PFSK-1 (cell line): ENCODE data around the gene ENAM.

Experiments
- FOXP2 ChIP-seq: optimal IDR thresholded peaks from 2 replicates; pipeline ENCODE3; 2011; ENCODE audit warnings: borderline replicate concordance, control low read depth, inconsistent platforms; ENCODE audit not compliant: insufficient read depth; ENCODE audit errors: extremely low read length, extremely low read depth
- POLR2AphosphoS5 ChIP-seq: IDR thresholded peaks from 2 replicates; pipeline ENCODE4 v1.6.1; 2012; ENCODE audit warnings: low read depth, mild to moderate bottlenecking, control low read depth, low read length, moderate library complexity
- SIN3A ChIP-seq: IDR thresholded peaks from 2 replicates; pipeline ENCODE4 v1.6.1; 2012; ENCODE audit warnings: mild to moderate bottlenecking, low read length, moderate library complexity, borderline replicate concordance; ENCODE audit not compliant: insufficient read depth
- TAF1 ChIP-seq: IDR thresholded peaks from 2 replicates; pipeline ENCODE4 v1.6.1; 2012; ENCODE audit warnings: low read length, control low read depth, borderline replicate concordance; ENCODE audit not compliant: insufficient read depth
- TF ChIP-seq, protein P1 (sequence below), 2 experiments: IDR thresholded peaks; 2 replicates each; pipeline versions ENCODE4 v1.6.1 to v1.8.0; 2011 to 2012; ENCODE audit warnings: low read depth in 2 of 2, low read length in 2 of 2, control low read depth in 1 of 2, inconsistent platforms in 1 of 2, mild to moderate bottlenecking in 1 of 2, moderate library complexity in 1 of 2; ENCODE audit not compliant: insufficient read depth in 1 of 2

ENAM gene

GRCh38 chr4:70600977-70601376, 27.6 kb upstream of the ENAM start:
- TF ChIP-seq, protein P1, sequence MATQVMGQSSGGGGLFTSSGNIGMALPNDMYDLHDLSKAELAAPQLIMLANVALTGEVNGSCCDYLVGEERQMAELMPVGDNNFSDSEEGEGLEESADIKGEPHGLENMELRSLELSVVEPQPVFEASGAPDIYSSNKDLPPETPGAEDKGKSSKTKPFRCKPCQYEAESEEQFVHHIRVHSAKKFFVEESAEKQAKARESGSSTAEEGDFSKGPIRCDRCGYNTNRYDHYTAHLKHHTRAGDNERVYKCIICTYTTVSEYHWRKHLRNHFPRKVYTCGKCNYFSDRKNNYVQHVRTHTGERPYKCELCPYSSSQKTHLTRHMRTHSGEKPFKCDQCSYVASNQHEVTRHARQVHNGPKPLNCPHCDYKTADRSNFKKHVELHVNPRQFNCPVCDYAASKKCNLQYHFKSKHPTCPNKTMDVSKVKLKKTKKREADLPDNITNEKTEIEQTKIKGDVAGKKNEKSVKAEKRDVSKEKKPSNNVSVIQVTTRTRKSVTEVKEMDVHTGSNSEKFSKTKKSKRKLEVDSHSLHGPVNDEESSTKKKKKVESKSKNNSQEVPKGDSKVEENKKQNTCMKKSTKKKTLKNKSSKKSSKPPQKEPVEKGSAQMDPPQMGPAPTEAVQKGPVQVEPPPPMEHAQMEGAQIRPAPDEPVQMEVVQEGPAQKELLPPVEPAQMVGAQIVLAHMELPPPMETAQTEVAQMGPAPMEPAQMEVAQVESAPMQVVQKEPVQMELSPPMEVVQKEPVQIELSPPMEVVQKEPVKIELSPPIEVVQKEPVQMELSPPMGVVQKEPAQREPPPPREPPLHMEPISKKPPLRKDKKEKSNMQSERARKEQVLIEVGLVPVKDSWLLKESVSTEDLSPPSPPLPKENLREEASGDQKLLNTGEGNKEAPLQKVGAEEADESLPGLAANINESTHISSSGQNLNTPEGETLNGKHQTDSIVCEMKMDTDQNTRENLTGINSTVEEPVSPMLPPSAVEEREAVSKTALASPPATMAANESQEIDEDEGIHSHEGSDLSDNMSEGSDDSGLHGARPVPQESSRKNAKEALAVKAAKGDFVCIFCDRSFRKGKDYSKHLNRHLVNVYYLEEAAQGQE (IDR thresholded peaks at IDR 0.05; ENCODE audit: insufficient read depth in 1 of 2, low read depth in 2 of 2, low read length in 2 of 2) = no peak
- TF ChIP-seq TAF1 (no peak), POLR2AphosphoS5 (no peak)

- TF ChIP-seq TAF1 = no peak
- TF ChIP-seq FOXP2 = no peak
Measured at GRCh38 chr4:70601422-70602039, 27.0 kb upstream of the ENAM start.

- TF ChIP-seq POLR2AphosphoS5 = no peak
- no peak for TF ChIP-seq TAF1
- TF ChIP-seq FOXP2 = no peak
- TF ChIP-seq SIN3A = no peak
- TF ChIP-seq, protein P1 (IDR thresholded peaks at IDR 0.05; ENCODE audit: insufficient read depth in 1 of 2, low read depth in 2 of 2, low read length in 2 of 2) = no peak
Measured at GRCh38 chr4:70603856-70604255, 24.7 kb upstream of the ENAM start.

DNA sequence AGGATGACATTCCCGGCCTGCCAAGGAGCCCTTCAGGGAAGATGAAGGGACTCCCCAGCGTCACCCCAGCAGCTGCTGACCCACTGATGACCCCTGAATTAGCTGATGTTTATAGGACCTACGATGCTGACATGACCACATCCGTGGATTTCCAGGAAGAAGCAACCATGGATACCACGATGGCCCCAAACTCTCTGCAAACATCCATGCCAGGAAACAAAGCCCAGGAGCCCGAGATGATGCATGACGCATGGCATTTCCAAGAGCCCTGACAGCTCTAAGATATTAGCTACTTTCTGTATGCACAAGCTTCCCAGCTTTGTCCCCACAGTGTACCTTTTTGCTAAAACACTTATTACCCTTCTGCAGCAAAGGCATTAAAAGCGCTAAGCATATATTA, 22.1 kb upstream of the ENAM start:
- no peak for TF ChIP-seq FOXP2

- TF ChIP-seq TAF1 = no peak
- TF ChIP-seq POLR2AphosphoS5 = no peak
- TF ChIP-seq, protein P1 (IDR thresholded peaks at IDR 0.05; ENCODE audit: insufficient read depth in 1 of 2, low read depth in 2 of 2, low read length in 2 of 2) = no peak
- TF ChIP-seq FOXP2 = no peak
- TF ChIP-seq SIN3A = no peak
Measured at GRCh38 chr4:70607334-70607853, 21.1 kb upstream of the ENAM start.

- no peak for TF ChIP-seq SIN3A
- no peak for TF ChIP-seq TAF1
- TF ChIP-seq POLR2AphosphoS5 = no peak
- TF ChIP-seq, protein P1 (IDR thresholded peaks at IDR 0.05; ENCODE audit: insufficient read depth in 1 of 2, low read depth in 2 of 2, low read length in 2 of 2) = no peak
- TF ChIP-seq FOXP2 = no peak
Measured at GRCh38 chr4:70608324-70608723, 20.2 kb upstream of the ENAM start.
